ENCODE results near the gene APOBEC3H.
A peak's percentile ranks its signal among the peaks of the same experiment; 100 is the strongest.

The APOBEC3H gene

GRCh38 chr22:39081016-39081415, 16.0 kb upstream of the APOBEC3H start:
- no peak for DNase-seq (ENCODE audit: low read depth)

- DNase-seq (ENCODE audit: low read depth), result no peak
These were observed 15.4 kb upstream of the APOBEC3H start for GRCh38 chr22:39081598-39081997.

GRCh38 chr22:39083212-39084165, 13.6 kb upstream of the APOBEC3H start:
- DNase-seq (ENCODE audit: low read depth), result no peak

- DNase-seq (ENCODE audit: low read depth), result no peak
These were observed 12.4 kb upstream of the APOBEC3H start for GRCh38 chr22:39084666-39085065.

- DNase-seq (ENCODE audit: low read depth), result no peak
These were observed 9.9 kb upstream of the APOBEC3H start for GRCh38 chr22:39087098-39087497.

GRCh38 chr22:39087881-39088684, 9.0 kb upstream of the APOBEC3H start:
- DNase-seq (ENCODE audit: low read depth), result no peak

- no peak for DNase-seq (ENCODE audit: low read depth)
These were observed 8.4 kb upstream of the APOBEC3H start for GRCh38 chr22:39088685-39089032.

- DNase-seq (ENCODE audit: low read depth), result no peak
These were observed 7.1 kb upstream of the APOBEC3H start for GRCh38 chr22:39089928-39090327.

GRCh38 chr22:39090426-39091064, 6.5 kb upstream of the APOBEC3H start:
- peak; percentile 73 for DNase-seq (ENCODE audit: low read depth)

GRCh38 chr22:39091126-39092081, 5.6 kb upstream of the APOBEC3H start:
- DNase-seq (ENCODE audit: low read depth), result no peak

- DNase-seq (ENCODE audit: low read depth), result no peak
These were observed 4.8 kb upstream of the APOBEC3H start for GRCh38 chr22:39092111-39092862.

GRCh38 chr22:39094717-39095389, 2.2 kb upstream of the APOBEC3H start:
- DNase-seq (ENCODE audit: low read depth), result no peak

- no peak for DNase-seq (ENCODE audit: low read depth)
These were observed 1.1 kb upstream of the APOBEC3H start for GRCh38 chr22:39095971-39096370.

GRCh38 chr22:39098026-39098425, 982 bp downstream of the APOBEC3H start:
- DNase-seq (ENCODE audit: low read depth), result no peak

- DNase-seq (ENCODE audit: low read depth), result no peak
These were observed 1.5 kb downstream of the APOBEC3H start for GRCh38 chr22:39098576-39098975.

- DNase-seq (ENCODE audit: low read depth), result no peak
These were observed 4.2 kb downstream of the APOBEC3H start for GRCh38 chr22:39101226-39101625.

GRCh38 chr22:39103431-39103830, 6.4 kb downstream of the APOBEC3H start:
- no peak for DNase-seq (ENCODE audit: low read depth)

GRCh38 chr22:39106326-39106725, 9.3 kb downstream of the APOBEC3H start:
- no peak for DNase-seq (ENCODE audit: low read depth)

- DNase-seq (ENCODE audit: low read depth), result no peak
These were observed 11.4 kb downstream of the APOBEC3H start for GRCh38 chr22:39108487-39108886.

- no peak for DNase-seq (ENCODE audit: low read depth)
These were observed 12.3 kb downstream of the APOBEC3H start for GRCh38 chr22:39109361-39109760.
